Lower lobe of right lung (tissue), 2 donors: Measurements from ENCODE around the gene HLF. TPM values are rescaled to one million over a fixed set of nuclear protein-coding genes. Genes with fewer than 3 reads are reported as not detected.
A peak's percentile ranks its signal among the peaks of the same experiment; 100 is the strongest.

Experiments
- ATAC-seq, 2 donors: fragments of 200-7000 bp; cut with Tn5 transposase; one replicate each; pipeline ENCODE4 v1.9.1; 2020 to 2022; ENCODE audit warnings: mild to moderate bottlenecking in 2 of 2, moderate library complexity in 2 of 2
- DNase-seq: peaks from one replicate; pipeline ENCODE4 v3.0.0-alpha.2; 2020
- H3K27ac ChIP-seq: fragments of 200-600 bp; one replicate; pipeline ENCODE4 v1.8.0; 2022
- H3K27me3 ChIP-seq: fragments of 200-600 bp; one replicate; pipeline ENCODE4 v1.8.0; 2022; ENCODE audit warnings: low read depth
- H3K36me3 ChIP-seq: fragments of 200-600 bp; one replicate; pipeline ENCODE4 v1.8.0; 2022; ENCODE audit warnings: mild to moderate bottlenecking
- H3K4me1 ChIP-seq: fragments of 200-600 bp; one replicate; pipeline ENCODE4 v1.8.0; 2022
- H3K4me3 ChIP-seq: fragments of 200-600 bp; one replicate; pipeline ENCODE4 v1.8.0; 2022; ENCODE audit warnings: mild to moderate bottlenecking
- H3K9me3 ChIP-seq: fragments of 200-600 bp; one replicate; pipeline ENCODE4 v1.8.0; 2022
- CTCF ChIP-seq: fragments of 200-600 bp; IDR thresholded peaks from one replicate; pipeline ENCODE4 v1.8.0; 2022; ENCODE audit warnings: antibody characterized with exemption, mild to moderate bottlenecking
- intact Hi-C: fragments of 100-400 bp; cut with DNase I; formaldehyde crosslinking; loops from one replicate; pipeline ENCODE4 v1.11.0; 2022
- total RNA-seq: library from RNA; stranded (reverse); fragmentation: NEBNext Ultra II Directional; extraction: Animal tissue kit (Norgen Biotek cat#: 25700); gene quantifications from one replicate; pipeline ENCODE4 v1.2.1, GENCODE V29; 2021
- donor health status: DM: no; HTN: yes; CAD: no; lungs with severe emphysema.

The HLF gene
- total RNA-seq, 1 donor from 2014 or later, result 29.4 TPM

GRCh38 chr17:55346658-55347057 lies 81.9 kb downstream of the HLF start:
- Histone ChIP-seq H3K36me3 (no peaks in the 10 kb centered on the region), H3K27me3 (no peaks in the 10 kb centered on the region), H3K27ac (no peak overlapping the region), H3K9me3 (no peaks in the 10 kb centered on the region), H3K4me1 (peaks cover 10% of the 10 kb centered on the region), H3K4me3 (no peak overlapping the region)
- no peak for TF ChIP-seq CTCF
- intact Hi-C loops, result no loop called here
- DNase-seq (no peak), ATAC-seq (no peak)

GRCh38 chr17:55347341-55347740 lies 82.6 kb downstream of the HLF start:
- intact Hi-C loops, result no loop called here
- TF ChIP-seq CTCF, result no peak
- Histone ChIP-seq H3K9me3 (no peaks in the 10 kb centered on the region), H3K27me3 (no peaks in the 10 kb centered on the region), H3K27ac (no peak overlapping the region), H3K4me1 (peaks cover 10% of the 10 kb centered on the region), H3K36me3 (no peaks in the 10 kb centered on the region), H3K4me3 (no peak overlapping the region)
- ATAC-seq (no peak), DNase-seq (no peak)

DNA sequence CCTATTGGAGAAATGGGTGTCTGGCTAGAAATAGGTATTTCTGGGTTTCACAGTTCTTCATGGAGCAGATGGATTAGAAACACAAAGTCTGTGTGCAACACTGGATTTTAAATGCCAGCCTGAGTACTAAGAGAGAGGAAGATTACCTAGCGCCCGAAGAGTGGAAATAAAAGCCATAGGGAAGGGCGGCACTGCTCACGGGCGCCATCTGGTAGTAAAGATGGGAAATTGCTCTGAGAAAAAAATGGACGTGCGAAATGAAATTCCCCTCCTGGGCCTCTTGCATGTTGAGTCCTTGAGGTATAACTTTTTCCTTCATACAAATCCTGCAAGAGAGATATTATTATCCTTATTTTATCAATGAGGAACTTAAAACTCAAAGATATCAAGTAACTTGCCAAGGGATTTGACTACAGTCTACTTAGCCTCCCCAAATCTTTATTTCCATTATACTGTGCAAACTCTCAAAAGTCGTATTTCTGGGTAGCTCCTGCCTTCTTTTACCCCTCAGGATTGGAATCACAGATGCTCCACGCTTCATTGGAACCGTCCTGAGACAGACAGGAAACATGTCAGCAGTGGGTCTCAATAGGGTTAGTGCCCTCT lies 84.1 kb downstream of the HLF start:
- DNase-seq (peak; percentile 52), ATAC-seq (peak; percentile 78 to 86)
- intact Hi-C loops, result no loop called here
- no peak overlapping the region for H3K27ac ChIP-seq
- H3K9me3 ChIP-seq, result no peaks in the 10 kb centered on the region
- no peak overlapping the region for H3K4me3 ChIP-seq
- peaks cover 10% of the 10 kb centered on the region for H3K4me1 ChIP-seq
- no peaks in the 10 kb centered on the region for H3K36me3 ChIP-seq
- TF ChIP-seq CTCF, result peak; percentile 82
- H3K27me3 ChIP-seq, result no peaks in the 10 kb centered on the region

- H3K36me3 ChIP-seq, result no peaks in the 10 kb centered on the region
- H3K27ac ChIP-seq, result no peak overlapping the region
- intact Hi-C loops, result no loop called here
- no peak for TF ChIP-seq CTCF
- H3K4me3 ChIP-seq, result no peak overlapping the region
- peaks cover 10% of the 10 kb centered on the region for H3K4me1 ChIP-seq
- no peaks in the 10 kb centered on the region for H3K27me3 ChIP-seq
- H3K9me3 ChIP-seq, result no peaks in the 10 kb centered on the region
- ATAC-seq, result no peak
- no peak for DNase-seq
These were observed 86.1 kb downstream of the HLF start for GRCh38 chr17:55350825-55351205.

GRCh38 chr17:55351226-55351625 lies 86.5 kb downstream of the HLF start:
- intact Hi-C loops, result no loop called here
- DNase-seq, result no peak

More at GRCh38 chr17:55351226-55351625, 86.5 kb downstream of the HLF start:
- ATAC-seq, result peak in 1 of 2 donors; percentile 52
- TF ChIP-seq CTCF, result no peak
- Histone ChIP-seq H3K27ac (no peak overlapping the region), H3K4me3 (no peak overlapping the region), H3K4me1 (peaks cover 10% of the 10 kb centered on the region), H3K27me3 (no peaks in the 10 kb centered on the region), H3K36me3 (no peaks in the 10 kb centered on the region), H3K9me3 (no peaks in the 10 kb centered on the region)
